GM18499 (cell line): Measurements from ENCODE around the gene RPS6KA5.
"Not testable (repeated sequence)": the region's sequence is repeated elsewhere in the genome, so short reads cannot be mapped to it uniquely, and the experiment has no call there.

Experiments used
- ATAC-seq: cut with Tn5 transposase; IDR thresholded peaks from one replicate; pipeline ENCODE4 v1.9.1; 2021; ENCODE audit warnings: moderate number of reproducible peaks; ENCODE audit not compliant: insufficient read depth, unreplicated experiment

Gene RPS6KA5

DNA sequence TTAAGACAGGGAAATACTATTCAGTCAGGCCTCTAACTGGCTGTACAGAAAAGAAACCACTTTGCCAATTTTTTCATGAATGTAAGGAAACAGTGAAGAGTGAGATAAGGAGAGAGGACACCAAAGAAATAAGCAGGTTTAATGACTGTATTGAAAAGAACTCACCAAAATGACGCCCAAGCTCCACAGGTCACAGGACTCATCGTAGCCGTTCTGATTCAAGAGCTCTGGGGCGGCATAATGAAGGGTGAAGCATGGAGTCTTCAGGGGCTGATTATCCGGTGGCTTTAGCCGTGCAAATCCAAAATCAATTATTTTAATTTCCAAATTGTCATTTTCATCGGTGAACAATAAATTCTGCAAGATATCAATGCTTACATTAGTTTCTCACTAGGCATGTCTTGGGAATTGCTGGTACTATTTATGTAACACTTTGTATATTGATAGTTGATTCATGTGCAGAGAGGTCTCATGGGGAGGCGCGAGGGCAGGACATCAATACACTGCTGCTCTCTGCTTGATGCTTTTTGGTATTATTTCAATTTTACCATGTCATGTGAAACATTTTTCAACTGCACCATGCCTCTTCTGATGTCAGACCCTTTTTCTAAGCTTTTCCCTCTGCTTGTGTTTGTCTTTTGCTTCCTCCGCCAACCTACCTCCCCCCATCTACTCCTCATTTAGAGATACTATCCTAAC is 170.0 kb downstream of the RPS6KA5 start:
- ATAC-seq: no peak

DNA sequence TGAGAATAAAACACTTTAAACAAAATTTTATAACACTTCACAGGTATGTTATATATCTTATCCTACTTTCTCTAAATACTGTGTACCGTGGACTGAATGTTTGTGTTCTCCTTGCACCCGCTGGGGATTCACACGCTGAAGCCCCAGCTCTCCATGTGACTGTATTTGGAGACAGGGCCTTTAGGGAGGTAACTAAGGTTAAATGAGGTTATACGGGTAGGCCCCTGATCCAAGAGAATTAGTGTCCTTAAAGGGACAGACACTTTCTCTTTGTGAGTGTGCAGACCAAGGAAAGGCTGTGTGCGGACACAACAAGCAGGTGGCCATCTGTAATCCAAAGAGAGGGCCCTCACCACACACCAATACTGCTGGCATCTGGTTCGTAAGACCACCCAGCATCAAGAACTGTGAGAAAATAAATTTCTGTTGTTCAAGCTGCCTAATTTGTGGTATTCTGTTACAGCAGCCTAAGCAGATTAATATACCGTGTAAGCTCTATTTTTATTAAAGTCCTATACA is 174.1 kb downstream of the RPS6KA5 start:
- no peak for ATAC-seq

DNA sequence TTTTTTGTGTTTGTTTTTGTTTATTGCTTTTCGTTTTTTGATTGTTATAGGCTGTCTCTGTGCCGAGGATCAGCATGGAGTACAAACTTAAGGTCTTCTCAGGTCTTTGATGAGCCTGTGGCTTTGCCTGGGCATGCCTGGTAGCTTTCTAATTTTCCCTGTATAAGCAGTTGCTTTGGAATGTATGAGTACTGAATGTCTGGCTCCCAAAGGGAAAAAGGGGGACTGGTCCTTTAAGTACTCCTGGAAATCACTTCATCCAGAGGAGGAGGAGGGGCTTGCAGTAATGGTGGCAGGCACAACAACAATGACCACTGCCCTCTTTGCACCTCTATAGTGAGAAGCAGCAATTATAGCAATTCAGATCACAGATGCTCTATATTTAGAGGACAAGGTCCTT is 176.7 kb downstream of the RPS6KA5 start:
- no peak for ATAC-seq

DNA sequence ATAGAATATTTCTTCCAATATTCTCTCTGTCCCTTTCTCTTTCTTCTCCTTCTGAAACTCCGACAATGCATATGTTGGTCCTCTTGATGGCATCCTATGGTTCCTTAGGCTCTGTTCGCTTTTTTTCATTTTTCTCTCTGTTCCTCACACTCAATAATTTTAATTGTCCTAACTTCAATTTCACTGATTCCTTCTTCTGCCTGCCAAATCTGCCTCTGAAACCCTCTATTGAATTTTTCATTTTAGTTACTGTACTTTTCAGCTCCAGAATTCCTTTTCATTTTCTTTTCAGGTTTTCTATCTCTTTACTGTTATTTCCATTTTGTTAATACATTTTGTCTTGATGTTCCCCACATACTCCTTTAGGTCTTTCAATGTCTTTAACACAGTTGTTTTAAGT is 177.2 kb downstream of the RPS6KA5 start:
- ATAC-seq: no peak

DNA sequence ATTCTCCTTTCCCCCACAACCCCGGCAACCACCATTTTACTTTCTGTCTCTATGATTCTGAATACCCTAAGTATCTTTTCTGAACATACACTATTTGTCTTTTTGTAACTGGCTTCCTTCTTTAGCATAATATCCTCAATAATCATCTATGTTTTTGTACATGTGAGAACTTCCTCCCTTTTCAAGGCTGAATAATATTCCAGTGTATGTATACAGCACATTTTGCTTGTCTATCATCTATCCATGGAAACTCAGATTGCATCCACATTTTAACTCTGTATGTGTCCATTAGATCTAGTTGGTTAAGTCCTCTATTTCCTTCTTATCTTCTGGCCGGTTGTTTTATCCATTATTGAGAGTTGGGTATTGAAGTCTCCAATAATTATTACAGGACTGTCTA is 180.2 kb downstream of the RPS6KA5 start:
- ATAC-seq: no peak

DNA sequence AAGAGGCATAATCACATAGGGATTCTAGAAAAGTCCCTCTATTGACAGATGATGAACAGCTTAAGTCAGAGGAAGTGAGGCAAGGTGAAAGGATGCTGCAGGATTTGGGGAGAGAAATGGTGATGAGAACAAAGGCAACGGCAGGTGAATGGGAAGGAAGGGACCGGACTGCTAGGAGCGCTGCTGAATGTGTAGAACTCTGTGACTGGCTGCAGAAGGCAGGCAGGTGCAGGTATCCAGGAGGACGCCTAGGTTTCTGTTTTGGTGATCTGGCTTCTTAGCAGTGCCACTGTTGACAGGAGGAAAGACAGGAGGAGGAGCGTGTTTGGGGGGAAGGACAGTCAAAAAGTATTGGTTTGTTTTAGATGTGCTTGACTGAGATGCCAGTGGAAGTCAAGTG is 185.8 kb downstream of the RPS6KA5 start:
- ATAC-seq: no peak

DNA sequence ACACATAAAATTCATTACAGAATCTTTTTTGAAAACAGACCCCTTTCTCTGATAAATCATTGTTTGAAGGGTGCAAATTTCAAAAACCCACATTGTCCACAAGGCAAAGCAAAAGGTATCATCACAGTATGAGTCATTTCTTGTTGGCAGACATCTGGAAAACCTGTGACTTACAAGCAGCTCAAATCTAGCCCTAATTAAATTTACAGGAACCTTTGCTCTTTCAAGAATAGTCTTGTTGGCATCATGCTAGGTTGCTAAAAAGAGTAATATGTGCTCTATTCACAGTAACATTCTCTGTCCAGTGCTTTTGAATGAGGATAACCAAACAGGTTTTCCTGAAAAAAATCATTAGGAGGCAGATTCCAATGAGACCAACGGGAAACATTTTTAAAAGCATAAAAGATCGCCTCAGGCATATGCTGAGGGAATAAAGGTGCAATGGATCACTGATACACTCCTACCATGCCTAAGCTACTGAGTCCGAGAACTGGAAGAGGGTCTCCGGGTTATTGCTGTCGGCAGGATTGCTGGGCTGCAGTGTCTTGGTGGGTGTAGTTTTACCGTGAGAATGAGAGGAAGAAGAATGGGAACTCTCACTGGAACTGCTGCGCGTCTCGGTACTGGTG is 188.7 kb downstream of the RPS6KA5 start:
- ATAC-seq: no peak

DNA sequence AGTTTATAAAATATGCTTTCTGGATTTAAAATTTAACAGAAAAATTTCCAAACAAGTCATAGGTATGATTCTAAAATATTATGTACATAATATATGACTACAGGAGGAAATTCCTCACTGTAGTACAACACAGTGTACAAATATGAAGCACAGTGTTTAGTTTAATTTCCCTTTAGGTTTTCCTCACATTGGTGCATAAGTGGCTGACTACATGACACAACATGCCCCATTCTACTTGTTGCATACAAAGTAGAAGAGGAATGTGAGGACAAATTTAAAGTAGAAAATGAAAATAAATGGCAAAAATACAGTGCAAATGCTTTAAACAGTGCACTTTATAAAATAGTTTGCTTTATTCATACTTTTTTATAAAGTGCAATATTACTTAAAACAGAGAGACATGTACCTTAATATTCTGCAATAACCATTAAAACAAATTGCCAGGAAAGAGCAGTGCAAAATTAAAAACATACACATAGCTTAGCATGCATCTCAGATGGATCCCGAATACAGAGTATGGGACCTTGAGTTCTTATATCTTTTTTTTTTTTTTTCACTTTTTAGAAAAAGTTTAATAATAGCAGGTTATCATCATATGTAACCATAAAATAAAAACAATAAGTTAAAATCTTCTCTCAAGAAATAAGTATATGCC is 189.4 kb downstream of the RPS6KA5 start:
- no peak for ATAC-seq

DNA sequence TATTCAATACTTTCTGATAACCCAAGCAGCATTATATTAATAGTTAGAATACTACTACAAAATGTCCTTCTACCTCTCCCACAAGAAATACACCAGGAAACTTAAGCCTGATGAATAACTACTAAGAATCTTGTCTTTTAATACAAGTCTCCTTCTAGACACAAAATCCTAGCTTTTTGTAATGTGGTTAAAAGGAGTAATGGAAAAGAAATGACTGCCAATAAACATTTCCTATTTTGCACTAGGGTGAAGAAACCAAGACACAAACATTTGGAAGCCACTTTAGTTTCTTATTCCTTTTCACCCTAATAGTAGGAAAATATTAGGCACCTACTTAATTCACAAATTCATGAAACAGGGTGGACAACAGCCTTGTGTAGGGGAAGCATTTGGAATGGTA is 192.9 kb downstream of the RPS6KA5 start:
- ATAC-seq: no peak

DNA sequence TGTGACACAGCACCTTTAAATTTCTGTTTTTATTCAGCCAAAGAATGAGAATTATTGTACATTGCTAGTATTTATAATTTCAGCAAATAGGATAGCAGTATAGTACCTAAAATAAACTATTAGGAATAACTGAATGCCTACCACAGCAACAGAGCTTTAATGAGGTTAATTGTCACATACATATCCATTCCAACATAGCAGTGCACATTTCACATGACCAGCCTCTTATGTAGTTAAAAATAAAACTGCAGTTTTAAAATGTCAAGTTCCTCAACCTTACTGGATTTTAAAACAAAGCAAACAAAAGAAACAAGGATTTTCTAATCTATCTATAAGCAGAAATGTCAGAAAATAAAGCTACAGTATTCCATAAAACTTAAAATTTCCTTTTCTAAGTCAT is 193.6 kb downstream of the RPS6KA5 start:
- no peak for ATAC-seq

DNA sequence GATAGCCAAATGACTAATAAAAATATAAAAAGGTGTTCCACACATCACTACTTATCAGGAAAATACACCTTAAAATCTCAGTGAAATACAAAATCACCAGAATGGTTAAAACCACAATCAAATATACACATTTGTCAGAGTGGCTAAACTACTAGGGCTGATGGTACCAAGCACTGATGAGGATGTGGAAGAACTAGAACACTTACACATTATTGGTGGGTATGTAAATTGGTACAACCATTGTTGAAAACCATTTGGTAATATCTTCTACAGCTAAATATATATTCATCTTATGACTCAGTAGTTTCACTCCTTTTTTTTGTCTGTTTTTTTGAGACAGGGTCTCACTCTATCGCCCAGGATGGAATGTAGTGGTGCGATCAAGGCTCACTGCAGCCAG is 195.7 kb downstream of the RPS6KA5 start:
- ATAC-seq: no peak

DNA sequence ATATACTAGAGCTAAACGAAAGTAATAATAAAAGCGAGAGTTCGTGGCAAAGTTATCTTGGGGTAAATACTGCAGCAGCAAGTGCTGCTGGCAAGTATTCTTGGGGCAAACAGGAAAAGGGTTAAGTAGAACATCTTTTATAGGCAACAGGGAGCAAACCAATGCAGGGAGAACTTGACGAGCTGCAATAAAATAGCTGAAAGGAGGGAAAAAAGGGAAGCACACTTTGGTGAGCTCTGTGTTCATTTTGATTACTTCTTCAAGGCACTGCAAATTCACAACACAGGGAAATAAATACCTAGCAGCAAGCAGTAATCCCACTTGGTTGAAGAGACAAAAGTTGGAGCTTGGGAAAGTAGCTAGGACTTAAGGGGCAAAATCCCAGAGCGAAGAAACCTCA is 201.9 kb downstream of the RPS6KA5 start:
- ATAC-seq: no peak

DNA sequence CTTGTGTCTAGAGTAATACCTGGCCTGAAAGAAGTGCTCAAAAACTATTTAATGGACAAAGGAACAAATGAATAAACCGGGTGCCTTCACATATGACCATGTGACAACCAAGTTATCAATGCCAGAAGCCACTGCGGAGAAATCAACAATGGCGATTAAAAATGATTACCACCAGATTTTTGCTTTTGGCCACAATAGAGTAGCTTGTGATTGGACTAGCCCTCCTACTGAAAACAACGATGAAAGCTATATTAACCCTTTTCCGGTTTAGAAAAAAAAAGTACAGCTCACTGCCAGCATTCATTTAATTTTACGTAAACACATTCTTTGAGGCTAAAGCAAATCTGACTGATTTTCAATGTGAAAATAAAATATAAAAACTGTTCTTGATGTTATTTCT is 202.6 kb downstream of the RPS6KA5 start:
- no peak for ATAC-seq

DNA sequence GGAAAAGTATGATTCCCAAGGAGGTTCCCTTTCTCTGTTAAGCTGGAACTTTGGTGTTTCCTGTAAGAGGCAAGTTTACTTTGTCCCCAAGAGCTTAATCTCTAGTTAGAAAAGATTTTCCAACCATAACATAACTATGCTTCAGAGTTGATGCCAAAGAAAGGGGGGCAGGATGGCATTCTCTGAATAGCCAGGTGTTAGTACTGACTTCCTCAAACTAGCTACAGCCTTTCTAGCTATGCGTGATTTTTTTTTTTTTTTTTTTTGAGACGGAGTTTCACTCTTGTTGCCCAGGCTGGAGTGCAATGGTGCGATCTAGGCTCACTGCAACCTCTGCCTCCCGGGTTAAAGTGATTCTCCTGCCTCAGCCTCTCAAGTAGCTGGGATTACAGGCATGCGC is 204.3 kb downstream of the RPS6KA5 start:
- not testable (repeated sequence) for ATAC-seq

DNA sequence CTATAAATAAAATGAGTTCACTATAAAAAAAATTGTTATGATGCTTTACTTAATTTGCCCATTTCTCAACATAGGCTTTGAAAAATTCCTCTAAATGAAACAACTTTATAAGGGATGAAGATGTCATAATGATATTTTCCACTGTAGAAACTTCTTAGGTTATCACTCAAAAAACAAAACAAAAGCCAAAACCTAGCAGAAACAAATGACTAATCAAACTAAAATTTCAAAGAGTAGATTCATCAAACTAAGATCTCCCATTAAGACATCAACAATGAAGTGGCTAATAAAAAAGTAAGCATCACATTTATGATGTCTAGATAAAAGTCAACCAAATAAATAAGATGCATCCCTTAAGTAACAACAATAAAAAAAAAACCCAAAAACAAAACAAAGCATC is 207.3 kb downstream of the RPS6KA5 start:
- ATAC-seq: no peak

DNA sequence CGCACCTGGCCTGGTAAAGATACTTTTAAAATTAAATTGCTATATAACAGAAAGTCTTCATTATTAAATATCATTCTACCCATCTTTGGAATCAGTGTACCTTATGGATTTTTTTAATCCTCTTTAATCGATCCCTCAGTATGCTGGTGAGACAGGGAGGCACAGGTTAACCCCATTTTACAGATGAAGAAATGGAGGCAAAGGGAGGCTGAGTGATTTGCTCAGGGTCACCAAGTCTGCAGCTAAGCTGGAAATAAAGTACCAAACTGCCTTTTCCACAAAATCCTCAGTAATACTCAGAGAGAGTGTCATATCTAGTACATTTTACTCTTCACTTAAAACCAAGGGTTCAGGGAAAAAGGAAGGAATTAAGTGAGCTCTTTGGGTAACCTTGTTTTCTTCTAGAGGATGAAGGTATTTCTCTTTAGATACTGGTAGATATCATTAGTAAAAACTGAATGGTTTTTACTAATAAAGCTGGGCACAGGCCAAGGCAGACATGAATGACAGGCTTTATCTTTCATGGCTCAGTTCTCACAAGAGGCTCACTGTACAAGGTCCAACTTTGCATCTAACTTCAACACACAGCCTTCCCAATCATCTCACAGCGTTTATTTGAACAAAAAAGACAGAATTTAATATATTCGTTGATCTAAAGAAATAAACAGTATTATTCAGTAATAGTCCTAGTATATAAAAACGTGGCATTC is 209.0 kb downstream of the RPS6KA5 start:
- ATAC-seq: no peak

DNA sequence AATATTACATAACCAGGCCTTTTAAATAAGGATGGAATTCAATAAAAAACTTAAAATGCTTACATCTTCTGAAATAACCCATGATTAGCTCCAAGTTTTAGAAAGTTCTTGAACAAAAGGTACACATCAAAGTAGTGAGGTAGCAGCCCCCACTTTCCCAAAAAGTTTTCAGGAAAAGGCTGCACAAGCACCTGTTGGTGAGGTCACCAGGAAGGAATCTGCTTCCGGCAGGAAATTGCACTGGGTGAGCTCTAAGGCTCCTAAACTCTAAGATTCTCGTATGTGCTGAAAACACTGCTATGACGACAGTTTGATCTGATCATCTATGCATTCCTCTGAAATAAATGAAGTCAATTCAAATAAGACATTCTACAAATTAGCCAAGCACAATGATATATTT is 210.0 kb downstream of the RPS6KA5 start:
- ATAC-seq: no peak

DNA sequence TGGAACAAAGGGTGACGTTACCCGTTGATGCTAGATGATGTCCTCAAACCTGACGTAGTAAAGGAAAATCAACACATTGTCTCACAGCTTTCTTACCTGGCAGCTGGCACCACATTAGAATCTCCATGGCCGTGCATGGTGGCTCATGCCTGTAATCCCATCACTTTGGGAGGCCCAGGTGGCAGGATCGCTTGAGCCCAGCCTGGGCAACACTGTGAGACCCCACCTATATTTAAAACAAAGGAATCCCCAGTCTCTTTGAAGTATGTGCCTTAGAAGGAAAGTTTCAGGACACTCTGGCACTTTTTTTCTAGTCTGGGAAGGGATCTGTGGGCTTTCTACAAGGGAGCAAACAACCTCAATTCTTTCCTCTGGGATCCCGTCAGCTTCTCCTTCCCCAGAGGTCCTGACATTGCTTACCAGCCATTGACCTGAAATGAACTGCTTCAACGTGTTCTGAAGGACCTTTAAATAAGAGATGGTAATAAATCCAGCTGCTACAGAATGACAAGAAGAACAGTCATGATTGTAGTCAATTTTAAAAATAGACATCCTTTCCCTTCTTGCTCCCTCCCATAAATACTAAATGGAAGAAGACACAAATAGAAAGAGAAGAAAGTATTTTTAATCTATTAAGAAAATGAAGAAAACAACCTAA is 210.5 kb downstream of the RPS6KA5 start:
- no peak for ATAC-seq

DNA sequence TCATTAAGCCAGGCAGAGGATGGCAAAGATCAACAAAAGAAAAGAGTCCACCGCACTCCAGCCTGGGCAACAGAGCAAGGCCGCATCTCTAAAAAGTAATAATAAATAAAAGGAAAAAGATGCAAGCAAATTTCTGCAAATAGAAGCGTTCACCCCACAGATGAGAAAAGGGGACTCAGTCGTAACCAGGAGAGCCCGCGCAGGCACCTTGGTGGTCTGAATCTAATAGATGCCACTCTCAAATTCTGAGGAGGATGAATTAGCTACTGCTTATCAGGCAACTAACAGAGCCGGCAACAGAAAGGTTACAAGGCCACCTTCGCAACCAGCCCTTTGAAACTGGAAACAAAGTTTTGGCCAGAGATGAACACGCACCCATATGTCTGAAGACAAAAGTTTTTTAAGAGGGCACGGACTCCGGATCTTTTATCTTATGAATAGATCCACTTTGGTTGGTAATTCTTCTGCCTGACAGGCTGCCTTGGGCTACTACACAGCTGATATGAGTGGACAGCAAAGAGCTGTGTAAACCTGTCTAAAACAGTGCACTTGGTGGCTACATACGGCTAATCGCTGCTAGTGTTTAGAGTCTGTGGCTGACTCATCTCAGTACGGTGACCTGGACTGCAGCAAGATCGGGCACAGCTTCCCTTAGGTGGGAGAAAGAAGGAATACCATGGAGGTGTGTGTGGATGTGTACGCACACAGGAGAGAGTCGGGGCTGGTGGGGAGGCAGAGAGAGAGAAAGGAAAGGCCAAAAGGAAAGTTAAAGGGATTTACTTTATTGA is 211.3 kb downstream of the RPS6KA5 start:
- ATAC-seq: no peak

DNA sequence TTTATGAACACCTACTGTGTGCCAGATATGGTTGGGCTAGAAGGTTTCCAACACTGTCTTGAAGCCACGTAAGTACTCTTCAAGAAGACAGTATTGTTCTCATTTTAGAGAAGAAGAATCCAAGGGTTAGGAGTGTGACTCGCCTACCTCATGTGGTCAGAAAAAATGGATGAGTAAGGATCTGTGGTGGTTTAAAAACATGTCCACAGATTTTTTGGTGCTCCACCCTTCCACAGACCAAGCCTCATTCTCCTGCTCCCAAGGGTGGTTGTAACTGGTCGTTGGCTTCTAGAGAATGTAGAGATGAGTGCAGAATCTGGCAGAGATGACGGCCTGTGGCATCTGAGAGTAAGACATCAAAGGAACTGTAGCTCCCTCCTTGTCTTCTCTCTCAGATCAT is 213.9 kb downstream of the RPS6KA5 start:
- no peak for ATAC-seq
